C4-2B (cell line): Measurements from ENCODE around the gene ISG20.

ENCODE experiments used
- CTCF ChIP-seq: fragments of 450-650 bp; conservative IDR thresholded peaks from 2 replicates; pipeline ENCODE4 v1.5.1; 2017; ENCODE audit warnings: mild to moderate bottlenecking
- ZFX ChIP-seq: fragments of 450-650 bp; IDR thresholded peaks from 2 replicates; pipeline ENCODE4 v1.6.1; 2017

DNA sequence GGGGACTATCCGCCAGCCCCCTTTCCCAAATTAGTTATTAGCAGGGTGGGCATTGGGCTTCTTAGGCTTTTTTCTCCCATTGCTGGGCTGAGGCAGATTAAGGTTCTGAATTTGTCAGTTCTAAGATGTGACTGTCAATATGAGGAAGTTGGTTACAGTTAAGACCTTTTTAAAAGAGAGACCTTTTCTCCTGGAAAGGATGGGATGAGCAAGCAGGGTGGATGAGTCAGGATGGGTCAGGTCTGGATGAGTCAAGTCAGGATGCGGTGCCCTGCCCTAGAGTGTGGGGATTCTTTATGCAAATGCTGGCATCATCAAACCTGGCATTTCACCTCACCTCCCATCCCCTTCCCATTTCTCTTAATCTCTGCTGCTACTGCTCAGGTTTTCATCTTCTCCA, 15.8 kb upstream of the ISG20 start:
- TF ChIP-seq CTCF (no peak), ZFX (no peak)
